WTC11 (cell line): Measurements from ENCODE around the gene PIEZO1.

Experiments used
- CREB1 ChIP-seq: sonication (generic); formaldehyde crosslinking; IDR thresholded peaks from 2 replicates; pipeline ENCODE4 v1.8.0; 2023; ENCODE audit warnings: mild to moderate bottlenecking, missing genetic modification reagents
- CTCF ChIP-seq: fragments of 200-600 bp; IDR thresholded peaks from 2 replicates; pipeline ENCODE4 v1.8.0; 2022; ENCODE audit warnings: antibody characterized with exemption
- ELF4 ChIP-seq: sonication (generic); formaldehyde crosslinking; IDR thresholded peaks from 2 replicates; pipeline ENCODE4 v1.8.1; 2022; ENCODE audit warnings: low read depth, mild to moderate bottlenecking, moderate library complexity, missing genetic modification reagents
- ETV6 ChIP-seq: sonication (generic); formaldehyde crosslinking; IDR thresholded peaks from 2 replicates; pipeline ENCODE4 v1.8.1; 2022; ENCODE audit warnings: mild to moderate bottlenecking, missing genetic modification reagents
- FOXJ3 ChIP-seq: sonication (generic); formaldehyde crosslinking; IDR thresholded peaks from 2 replicates; pipeline ENCODE4 v1.9.0; 2021; ENCODE audit warnings: missing genetic modification reagents, mild to moderate bottlenecking, borderline replicate concordance
- GRHL2 ChIP-seq: fragments of 250-450 bp; sonication (Bioruptor Pico); IDR thresholded peaks from 2 replicates; pipeline ENCODE4 v1.8.0; 2022; ENCODE audit warnings: mild to moderate bottlenecking, moderate library complexity; ENCODE audit not compliant: insufficient replicate concordance, severe bottlenecking
- JUN ChIP-seq: sonication (generic); formaldehyde crosslinking; IDR thresholded peaks from 2 replicates; pipeline ENCODE4 v1.8.0; 2023; ENCODE audit warnings: mild to moderate bottlenecking, missing genetic modification reagents
- KAT7 ChIP-seq: sonication (generic); formaldehyde crosslinking; IDR thresholded peaks from 2 replicates; pipeline ENCODE4 v1.8.1; 2023; ENCODE audit warnings: missing genetic modification reagents, mild to moderate bottlenecking, borderline replicate concordance
- OVOL2 ChIP-seq: fragments of 250-450 bp; sonication (Bioruptor Pico); IDR thresholded peaks from 2 replicates; pipeline ENCODE4 v1.9.0; 2021; ENCODE audit warnings: mild to moderate bottlenecking, borderline replicate concordance
- RORB ChIP-seq: fragments of 250-450 bp; sonication (Bioruptor Pico); IDR thresholded peaks from 2 replicates; pipeline ENCODE4 v1.9.0; 2021; ENCODE audit warnings: mild to moderate bottlenecking
- TP53 ChIP-seq: sonication (generic); formaldehyde crosslinking; IDR thresholded peaks from 2 replicates; pipeline ENCODE4 v1.8.1; 2023; ENCODE audit warnings: mild to moderate bottlenecking, missing genetic modification reagents
- ZNF263 ChIP-seq: sonication (generic); formaldehyde crosslinking; IDR thresholded peaks from 2 replicates; pipeline ENCODE4 v1.8.1; 2022; ENCODE audit warnings: low read depth, mild to moderate bottlenecking, moderate library complexity, missing genetic modification reagents
- ZNF512 ChIP-seq: sonication (generic); formaldehyde crosslinking; IDR thresholded peaks from 2 replicates; pipeline ENCODE4 v1.8.1; 2022; ENCODE audit warnings: missing genetic modification reagents, borderline replicate concordance

GRCh38 chr16:88755745-88756443 lies 29.1 kb downstream of the PIEZO1 start:
- TF ChIP-seq CTCF = no peak
- no peak for TF ChIP-seq TP53
- no peak for TF ChIP-seq CREB1 (CRISPR knock-in tag)
- no peak for TF ChIP-seq RORB (CRISPR knock-in tag)
- TF ChIP-seq ELF4 = no peak
- TF ChIP-seq ETV6 (CRISPR knock-in tag) = no peak
- no peak for TF ChIP-seq JUN (CRISPR knock-in tag)
- no peak for TF ChIP-seq OVOL2 (CRISPR knock-in tag)
- TF ChIP-seq GRHL2 = no peak
- TF ChIP-seq KAT7 (CRISPR knock-in tag) = no peak
- TF ChIP-seq FOXJ3 = no peak
- no peak for TF ChIP-seq ZNF263 (CRISPR knock-in tag)
- TF ChIP-seq ZNF512 (CRISPR knock-in tag) = no peak
